SK-N-SH (cell line): Measurements from ENCODE around the gene PODXL. TPM values are rescaled to one million over a fixed set of nuclear protein-coding genes. Genes with fewer than 3 reads are reported as not detected.

ENCODE experiments used
- CTCF ChIA-PET: fragments of 300-600, 350-600 bp; formaldehyde crosslinking; extraction: SDS; loops from one replicate; lab custom pipeline; 2021; lab: Yijun Ruan, JAX
- POLR2A ChIA-PET: fragments of 350-600 bp; sonication (Branson Sonifier 250); formaldehyde crosslinking; extraction: SDS; loops from one replicate; lab custom pipeline; 2020; ENCODE audit warnings: antibody characterized with exemption, inconsistent platforms; lab: Yijun Ruan, JAX
- DNase-seq: peaks from one replicate; pipeline ENCODE4 v3.0.0; 2012
- H2AFZ ChIP-seq: fragments of 200-600 bp; sonication (generic); 2 replicates; pipeline ENCODE4 v1.8.1; 2016; ENCODE audit warnings: antibody characterized with exemption, mild to moderate bottlenecking, low read depth
- H3F3A ChIP-seq: fragments of 200-600 bp; sonication (generic); replicated peaks from 2 replicates; pipeline ENCODE3; 2016; ENCODE audit warnings: antibody characterized with exemption, mild to moderate bottlenecking; ENCODE audit not compliant: insufficient read depth
- H3K27ac ChIP-seq, 2 experiments: fragments of 200-500 bp in 1 of 2; fragments of 200-600 bp in 1 of 2; sonication (Bioruptor generic) in 1 of 2; sonication (generic), shearing (Covaris generic) in 1 of 2; 2 replicates each; pipeline versions ENCODE4 v1.5.1 to v1.6.1; 2014 to 2016; ENCODE audit warnings: low read depth in 2 of 2, inconsistent platforms in 1 of 2, low read length in 1 of 2, mild to moderate bottlenecking in 1 of 2, mixed read lengths in 1 of 2
- H3K27me3 ChIP-seq: fragments of 200-600 bp; sonication (generic), shearing (Covaris generic); 2 replicates; pipeline ENCODE4 v1.6.1; 2016; ENCODE audit warnings: mixed run types; ENCODE audit not compliant: insufficient read depth
- H3K36me3 ChIP-seq, 2 experiments: fragments of 200-500 bp in 1 of 2; fragments of 200-600 bp in 1 of 2; sonication (Bioruptor generic) in 1 of 2; sonication (generic) in 1 of 2; replicated peaks in 1 of 2; 2 replicates each; pipeline versions ENCODE3 to v1.5.1; 2014 to 2016; ENCODE audit warnings: low read length in 1 of 2, mild to moderate bottlenecking in 1 of 2; ENCODE audit not compliant: insufficient read depth in 2 of 2, control insufficient read depth in 1 of 2
- H3K4me1 ChIP-seq, 2 experiments: fragments of 200-500 bp in 1 of 2; fragments of 200-600 bp in 1 of 2; sonication (Bioruptor generic) in 1 of 2; sonication (generic), shearing (Covaris generic) in 1 of 2; 2 replicates each; pipeline versions ENCODE4 v1.5.1 to v1.6.1; 2014 to 2016; ENCODE audit warnings: low read depth in 1 of 2, low read length in 1 of 2, mixed run types in 1 of 2; ENCODE audit not compliant: insufficient read depth in 2 of 2, control insufficient read depth in 1 of 2
- H3K4me2 ChIP-seq: fragments of 200-600 bp; sonication (generic), shearing (Covaris generic); 2 replicates; pipeline ENCODE4 v1.6.1; 2017; ENCODE audit warnings: mixed run types
- H3K4me3 ChIP-seq, 2 experiments: fragments of 200-500 bp in 1 of 2; fragments of 200-600 bp in 1 of 2; sonication (Bioruptor generic) in 1 of 2; sonication (generic), shearing (Covaris generic) in 1 of 2; 2 replicates each; pipeline versions ENCODE4 v1.5.1 to v1.8.1; 2014 to 2016; ENCODE audit warnings: low read depth in 2 of 2, inconsistent platforms in 1 of 2, low read length in 1 of 2, mild to moderate bottlenecking in 1 of 2, mixed read lengths in 1 of 2, moderate library complexity in 1 of 2
- H3K79me2 ChIP-seq: fragments of 200-600 bp; sonication (generic); 2 replicates; pipeline ENCODE4 v1.8.1; 2017; ENCODE audit warnings: mild to moderate bottlenecking; ENCODE audit not compliant: insufficient read depth
- H3K9ac ChIP-seq: fragments of 200-600 bp; sonication (generic); 2 replicates; pipeline ENCODE4 v1.6.1; 2017; ENCODE audit warnings: mixed run types
- H3K9me2 ChIP-seq: fragments of 200-600 bp; sonication (generic); 2 replicates; pipeline ENCODE4 v1.6.1; 2017; ENCODE audit warnings: mixed run types
- H3K9me3 ChIP-seq: fragments of 200-600 bp; sonication (generic); 2 replicates; pipeline ENCODE4 v1.6.1; 2017; ENCODE audit warnings: mixed run types, mild to moderate bottlenecking, moderate library complexity
- H4K20me1 ChIP-seq: fragments of 200-600 bp; sonication (generic); 2 replicates; pipeline ENCODE4 v1.6.1; 2017; ENCODE audit warnings: mild to moderate bottlenecking, mixed run types; ENCODE audit not compliant: insufficient read depth
- CHD2 ChIP-seq: fragments of 150-350 bp; IDR thresholded peaks from 2 replicates; pipeline ENCODE4 v1.6.1; 2018; ENCODE audit warnings: low read length; ENCODE audit not compliant: partially characterized antibody
- FOXJ3 ChIP-seq: sonication (generic); formaldehyde crosslinking; IDR thresholded peaks from 2 replicates; pipeline ENCODE4 v1.5.1; 2020; ENCODE audit warnings: mild to moderate bottlenecking, missing genetic modification reagents
- FOXM1 ChIP-seq: IDR thresholded peaks from 2 replicates; pipeline ENCODE4 v1.4.0; 2012; ENCODE audit warnings: low read depth, mild to moderate bottlenecking
- MAX ChIP-seq: IDR thresholded peaks from 2 replicates; pipeline ENCODE4 v1.4.0; 2012; ENCODE audit warnings: low read depth
- MEF2A ChIP-seq: IDR thresholded peaks from 2 replicates; pipeline ENCODE4 v1.4.0; 2012; ENCODE audit warnings: low read depth, borderline replicate concordance
- POLR2AphosphoS5 ChIP-seq: IDR thresholded peaks from 2 replicates; pipeline ENCODE4 v1.6.1; 2012; ENCODE audit warnings: low read depth, low read length
- RXRA ChIP-seq: IDR thresholded peaks from 2 replicates; pipeline ENCODE4 v1.4.0; 2012; ENCODE audit warnings: low read depth, mild to moderate bottlenecking, borderline replicate concordance
- SMC3 ChIP-seq: IDR thresholded peaks from 2 replicates; pipeline ENCODE4 v1.6.1; 2012; ENCODE audit warnings: low read depth, low read length, improper control_type of control experiment
- YY1 ChIP-seq: IDR thresholded peaks from 2 replicates; pipeline ENCODE4 v1.4.0; 2012; ENCODE audit warnings: low read depth, mild to moderate bottlenecking
- WGBS: methylation state at CpG from one replicate; pipeline ENCODE4 v1.1.6; 2017; ENCODE audit warnings: low lambda C conversion rate; 5-methylcytosine and 5-hydroxymethylcytosine counted together
- polyA plus RNA-seq, 3 experiments: library from polyadenylated mRNA; depleted of rRNA; stranded (reverse); fragments of >200 nt; gene quantifications; 2 replicates each; pipeline ENCODE4 v1.2.3, GENCODE V29; 2012
- TF ChIP-seq, protein P1 (sequence below): fragments of 200-600 bp; sonication (generic); IDR thresholded peaks from 2 replicates; pipeline ENCODE4 v1.6.1; 2017; ENCODE audit warnings: antibody characterized with exemption, mild to moderate bottlenecking, moderate library complexity
- TF ChIP-seq, protein P2 (sequence below): IDR thresholded peaks from 2 replicates; pipeline ENCODE4 v1.4.0; 2012; ENCODE audit warnings: low read depth, borderline replicate concordance
- TF ChIP-seq, protein P3 (sequence below): IDR thresholded peaks from 2 replicates; pipeline ENCODE4 v1.4.0; 2012; ENCODE audit warnings: low read depth, borderline replicate concordance

The PODXL gene
- polyA plus RNA-seq, 1 of the 3 experiments (the other 2 are of a cell fraction): 76.1 TPM

DNA sequence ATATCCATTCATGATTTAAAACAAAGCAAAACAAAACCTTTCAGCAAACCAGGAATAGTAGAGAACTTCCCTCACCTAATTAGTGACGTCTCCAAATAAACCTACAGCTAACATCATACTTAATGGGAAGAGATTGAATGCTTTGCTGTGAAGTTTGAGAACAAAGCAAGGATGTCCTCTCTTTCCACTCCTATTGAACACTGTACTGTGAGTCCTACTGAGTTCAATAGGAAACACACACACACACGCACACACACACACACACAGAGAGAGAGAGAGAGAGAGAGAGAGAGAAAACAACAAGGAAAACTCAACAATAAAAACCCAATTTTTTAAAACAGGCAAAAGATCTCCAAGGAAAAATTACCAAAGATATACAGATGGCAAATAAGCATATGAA lies 32.3 kb downstream of the PODXL start:
- H3K27me3 ChIP-seq: no peaks in the 10 kb centered on the region
- H3K4me2 ChIP-seq: no peak overlapping the region
- peaks cover 0 to 2% of the 10 kb centered on the region in 2 experiments; a peak in 1 of 4 replicates for H3K4me1 ChIP-seq
- H3K4me3 ChIP-seq: no peak overlapping the region
- 71% methylated on average over 2 of the region's 2 CpGs for WGBS
- TF ChIP-seq FOXJ3 (no peak), CHD2 (no peak), MAX (no peak), FOXM1 (no peak), RXRA (no peak), MEF2A (no peak), YY1 (no peak), SMC3 (no peak), POLR2AphosphoS5 (no peak)
- TF ChIP-seq, protein P1, sequence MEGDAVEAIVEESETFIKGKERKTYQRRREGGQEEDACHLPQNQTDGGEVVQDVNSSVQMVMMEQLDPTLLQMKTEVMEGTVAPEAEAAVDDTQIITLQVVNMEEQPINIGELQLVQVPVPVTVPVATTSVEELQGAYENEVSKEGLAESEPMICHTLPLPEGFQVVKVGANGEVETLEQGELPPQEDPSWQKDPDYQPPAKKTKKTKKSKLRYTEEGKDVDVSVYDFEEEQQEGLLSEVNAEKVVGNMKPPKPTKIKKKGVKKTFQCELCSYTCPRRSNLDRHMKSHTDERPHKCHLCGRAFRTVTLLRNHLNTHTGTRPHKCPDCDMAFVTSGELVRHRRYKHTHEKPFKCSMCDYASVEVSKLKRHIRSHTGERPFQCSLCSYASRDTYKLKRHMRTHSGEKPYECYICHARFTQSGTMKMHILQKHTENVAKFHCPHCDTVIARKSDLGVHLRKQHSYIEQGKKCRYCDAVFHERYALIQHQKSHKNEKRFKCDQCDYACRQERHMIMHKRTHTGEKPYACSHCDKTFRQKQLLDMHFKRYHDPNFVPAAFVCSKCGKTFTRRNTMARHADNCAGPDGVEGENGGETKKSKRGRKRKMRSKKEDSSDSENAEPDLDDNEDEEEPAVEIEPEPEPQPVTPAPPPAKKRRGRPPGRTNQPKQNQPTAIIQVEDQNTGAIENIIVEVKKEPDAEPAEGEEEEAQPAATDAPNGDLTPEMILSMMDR: no peak
- TF ChIP-seq, protein P2, sequence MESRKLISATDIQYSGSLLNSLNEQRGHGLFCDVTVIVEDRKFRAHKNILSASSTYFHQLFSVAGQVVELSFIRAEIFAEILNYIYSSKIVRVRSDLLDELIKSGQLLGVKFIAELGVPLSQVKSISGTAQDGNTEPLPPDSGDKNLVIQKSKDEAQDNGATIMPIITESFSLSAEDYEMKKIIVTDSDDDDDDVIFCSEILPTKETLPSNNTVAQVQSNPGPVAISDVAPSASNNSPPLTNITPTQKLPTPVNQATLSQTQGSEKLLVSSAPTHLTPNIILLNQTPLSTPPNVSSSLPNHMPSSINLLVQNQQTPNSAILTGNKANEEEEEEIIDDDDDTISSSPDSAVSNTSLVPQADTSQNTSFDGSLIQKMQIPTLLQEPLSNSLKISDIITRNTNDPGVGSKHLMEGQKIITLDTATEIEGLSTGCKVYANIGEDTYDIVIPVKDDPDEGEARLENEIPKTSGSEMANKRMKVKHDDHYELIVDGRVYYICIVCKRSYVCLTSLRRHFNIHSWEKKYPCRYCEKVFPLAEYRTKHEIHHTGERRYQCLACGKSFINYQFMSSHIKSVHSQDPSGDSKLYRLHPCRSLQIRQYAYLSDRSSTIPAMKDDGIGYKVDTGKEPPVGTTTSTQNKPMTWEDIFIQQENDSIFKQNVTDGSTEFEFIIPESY: no peak
- TF ChIP-seq, protein P3, sequence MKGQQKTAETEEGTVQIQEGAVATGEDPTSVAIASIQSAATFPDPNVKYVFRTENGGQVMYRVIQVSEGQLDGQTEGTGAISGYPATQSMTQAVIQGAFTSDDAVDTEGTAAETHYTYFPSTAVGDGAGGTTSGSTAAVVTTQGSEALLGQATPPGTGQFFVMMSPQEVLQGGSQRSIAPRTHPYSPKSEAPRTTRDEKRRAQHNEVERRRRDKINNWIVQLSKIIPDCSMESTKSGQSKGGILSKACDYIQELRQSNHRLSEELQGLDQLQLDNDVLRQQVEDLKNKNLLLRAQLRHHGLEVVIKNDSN: no peak
- peaks cover 100% of the 10 kb centered on the region for H3K79me2 ChIP-seq
- H4K20me1 ChIP-seq: peaks cover 100% of the 10 kb centered on the region
- H3K9ac ChIP-seq: no peak overlapping the region
- peaks cover 73% of the 10 kb centered on the region for H3F3A ChIP-seq
- ChIA-PET POLR2A (no interaction called here), CTCF (interaction anchor here (0.7 to 3.1 kb wide), 7 partner anchors 10 to 131 kb away, joined by 3 to 12 read pairs (median 5); no protein-coding TSS in a partner anchor)
- H3K9me3 ChIP-seq: no peaks in the 10 kb centered on the region
- no peak overlapping the region for H3K27ac ChIP-seq
- H3K9me2 ChIP-seq: no peaks in the 10 kb centered on the region
- no peak for DNase-seq
- H3K36me3 ChIP-seq: peaks cover 0 to 10% of the 10 kb centered on the region in 2 experiments
- no peak overlapping the region for H2AFZ ChIP-seq
